Measurements from ENCODE around the gene SLX4IP.
A peak's percentile ranks its signal among the peaks of the same experiment; 100 is the strongest.

The SLX4IP gene

GRCh38 chr20:10595266-10595665 is 160.2 kb downstream of the SLX4IP start:
- no peak for TF ChIP-seq CTCF (IDR thresholded peaks at IDR 0.05; ENCODE audit: insufficient read depth, low read depth, low read length, missing control alignments)
- no peak for DNase-seq (ENCODE audit: low read depth)
- H3K4me3 ChIP-seq (ENCODE audit: low read depth, low read length) = no peak overlapping the region

- no peak for DNase-seq (ENCODE audit: low read depth)
- H3K4me3 ChIP-seq (ENCODE audit: low read depth, low read length) = no peak overlapping the region
- TF ChIP-seq CTCF (IDR thresholded peaks at IDR 0.05; ENCODE audit: insufficient read depth, low read depth, low read length, missing control alignments) = no peak
Observed at GRCh38 chr20:10595985-10596384, 160.9 kb downstream of the SLX4IP start.

DNA sequence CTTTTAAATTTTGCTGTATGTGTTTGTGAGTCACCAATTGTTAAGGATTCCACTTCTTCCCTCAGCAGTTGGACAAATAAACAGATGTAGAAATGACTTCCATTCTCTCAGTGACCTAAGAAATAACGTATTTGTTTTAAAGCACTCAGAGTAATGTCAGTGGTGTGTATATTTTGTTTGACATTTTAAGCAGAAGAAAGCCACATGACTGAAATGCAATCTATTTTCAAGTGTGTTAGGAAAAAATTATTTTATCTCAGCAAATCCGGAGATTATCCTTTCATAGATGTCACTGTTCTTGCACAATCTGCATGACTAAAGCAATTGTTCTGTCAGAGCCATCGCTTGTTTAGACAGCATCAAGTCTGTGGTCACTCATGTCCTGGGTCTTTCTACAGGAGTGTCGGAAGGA is 161.6 kb downstream of the SLX4IP start:
- no peak for TF ChIP-seq CTCF (IDR thresholded peaks at IDR 0.05; ENCODE audit: insufficient read depth, low read depth, low read length, missing control alignments)

DNA sequence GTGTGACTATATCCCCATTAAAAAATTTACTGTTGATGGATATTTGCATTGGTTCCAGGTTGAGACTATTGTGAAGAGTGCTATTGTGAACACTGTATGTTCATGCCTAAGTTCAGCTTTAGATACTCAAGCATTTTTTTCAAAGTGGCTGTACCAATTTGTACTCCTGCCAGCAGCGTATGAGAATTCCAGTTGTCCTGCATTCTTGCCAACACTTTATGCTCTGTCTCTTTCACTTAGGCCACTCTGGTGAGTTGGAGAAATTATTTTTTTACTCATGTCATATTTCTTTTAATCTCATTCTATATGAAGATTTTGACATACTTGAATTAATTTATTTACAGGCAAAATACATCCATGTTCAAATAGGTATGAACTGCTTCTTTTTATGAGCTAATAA is 162.5 kb downstream of the SLX4IP start:
- TF ChIP-seq CTCF (IDR thresholded peaks at IDR 0.05; ENCODE audit: insufficient read depth, low read depth, low read length, missing control alignments) = no peak

More for the DNA sequence above, 161.6 kb downstream of the SLX4IP start:
- no peak for DNase-seq (ENCODE audit: low read depth)
- H3K4me3 ChIP-seq (ENCODE audit: low read depth, low read length) = no peak overlapping the region

DNA sequence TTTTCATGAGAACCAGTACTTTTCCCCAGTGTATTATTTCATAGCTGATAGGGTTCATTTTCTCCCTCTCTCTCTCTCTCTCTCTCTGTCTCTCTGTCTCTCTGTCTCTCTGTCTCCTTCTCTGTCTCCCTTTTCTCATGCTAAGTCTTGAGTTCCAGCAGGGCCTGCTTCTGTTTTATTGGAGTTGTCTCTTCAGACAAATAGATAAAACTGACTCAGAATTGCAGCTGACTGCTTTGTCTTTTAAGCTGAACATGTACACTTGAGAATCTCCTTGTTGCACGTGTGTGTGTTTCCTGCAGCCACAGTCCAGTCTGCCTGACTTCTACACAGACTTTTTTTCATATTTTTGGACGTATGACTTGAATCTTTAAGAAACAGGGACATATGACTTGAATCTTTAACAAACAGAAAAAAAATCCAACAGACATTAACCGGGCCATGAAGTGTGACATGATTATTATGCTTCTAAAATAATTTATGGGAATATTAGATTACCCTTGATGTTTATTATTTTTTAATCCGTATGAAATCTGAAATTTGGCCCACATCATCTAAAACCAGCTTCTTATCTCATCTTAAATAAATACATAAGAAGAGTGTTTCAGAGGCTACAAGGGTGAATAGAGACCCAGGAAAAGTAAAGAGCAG is 167.2 kb downstream of the SLX4IP start:
- TF ChIP-seq CTCF (IDR thresholded peaks at IDR 0.05; ENCODE audit: insufficient read depth, low read depth, low read length, missing control alignments) = no peak
- no peak for DNase-seq (ENCODE audit: low read depth)
- no peak overlapping the region for H3K4me3 ChIP-seq (ENCODE audit: low read depth, low read length)

More for the DNA sequence above, 162.5 kb downstream of the SLX4IP start:
- H3K4me3 ChIP-seq (ENCODE audit: low read depth, low read length) = no peak overlapping the region
- DNase-seq (ENCODE audit: low read depth) = no peak

DNA sequence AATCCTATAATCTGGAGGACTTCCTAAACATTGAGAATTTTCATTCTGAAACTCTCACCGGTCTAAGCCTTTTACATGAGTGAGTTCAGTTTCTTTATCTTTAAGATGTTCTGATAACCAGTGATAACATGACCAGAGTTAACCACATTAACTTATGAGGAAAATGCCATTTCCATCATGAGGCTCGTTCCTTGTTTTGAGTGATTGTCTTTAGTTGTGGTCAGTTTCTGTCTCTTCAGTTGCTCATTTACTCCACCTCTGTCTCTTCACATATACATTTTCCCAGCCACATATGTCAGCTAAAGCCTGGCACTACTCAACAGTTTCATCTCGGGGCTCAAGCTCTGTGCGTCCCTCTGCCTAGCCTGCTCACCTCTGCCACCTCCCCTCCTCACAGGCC is 168.3 kb downstream of the SLX4IP start:
- DNase-seq (ENCODE audit: low read depth) = peak; percentile 33
- no peak for TF ChIP-seq CTCF (IDR thresholded peaks at IDR 0.05; ENCODE audit: insufficient read depth, low read depth, low read length, missing control alignments)
- H3K4me3 ChIP-seq (ENCODE audit: low read depth, low read length) = no peak overlapping the region

All from GM12865 (cell line).